GM19467 (cell line): Measurements from ENCODE around the gene CDC20.
A peak's percentile ranks its signal among the peaks of the same experiment; 100 is the strongest.
"Not testable (repeated sequence)": the region's sequence is repeated elsewhere in the genome, so short reads cannot be mapped to it uniquely, and the experiment has no call there.

Experiments
- ATAC-seq: cut with Tn5 transposase; IDR thresholded peaks from one replicate; pipeline ENCODE4 v1.9.1; 2021; ENCODE audit warnings: mild to moderate bottlenecking, moderate library complexity; ENCODE audit not compliant: unreplicated experiment

CDC20 gene

GRCh38 chr1:43354471-43354870 is 4.3 kb upstream of the CDC20 start:
- ATAC-seq, result no peak

DNA sequence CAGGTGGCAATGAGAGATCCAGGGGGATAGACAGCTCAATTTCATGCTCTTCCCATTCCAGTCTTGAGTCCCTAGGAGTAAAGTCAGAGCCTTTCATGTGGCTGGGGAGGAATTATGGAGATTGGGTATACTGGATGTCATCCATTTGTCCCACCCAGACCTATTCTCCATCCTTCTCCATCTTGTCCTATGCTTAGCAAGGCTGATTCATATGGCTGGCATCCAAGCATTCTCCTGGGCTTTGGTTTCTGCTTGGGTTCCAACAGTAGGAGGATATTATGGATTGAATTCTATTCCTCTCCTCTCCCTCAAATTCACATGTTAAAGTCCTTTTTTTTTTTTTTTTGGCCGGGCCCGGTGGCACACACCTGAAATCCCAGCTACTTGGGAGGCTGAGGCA is 3.8 kb upstream of the CDC20 start:
- no peak for ATAC-seq

DNA sequence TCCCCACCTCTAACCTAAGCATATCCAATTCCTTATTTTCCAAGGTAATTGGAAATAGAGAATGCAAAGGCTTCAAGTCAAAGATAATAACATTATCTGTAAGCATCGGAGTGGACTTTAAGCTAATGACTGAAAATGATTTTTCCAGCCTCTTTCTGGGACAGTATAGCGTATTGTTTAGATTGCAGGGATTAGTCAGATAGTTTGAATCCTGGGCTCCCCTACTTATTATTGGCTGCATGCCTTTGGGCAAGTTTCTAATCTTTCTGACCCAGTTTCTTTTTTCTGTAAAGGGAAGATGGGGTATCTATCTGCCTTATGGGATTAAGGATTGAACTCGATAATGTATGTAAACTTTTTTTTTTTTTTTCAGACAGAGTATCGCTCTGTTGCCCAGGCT is 1.5 kb upstream of the CDC20 start:
- ATAC-seq, result no peak

GRCh38 chr1:43358121-43358745 is 548 bp upstream of the CDC20 start:
- ATAC-seq, result peak; percentile 8

DNA sequence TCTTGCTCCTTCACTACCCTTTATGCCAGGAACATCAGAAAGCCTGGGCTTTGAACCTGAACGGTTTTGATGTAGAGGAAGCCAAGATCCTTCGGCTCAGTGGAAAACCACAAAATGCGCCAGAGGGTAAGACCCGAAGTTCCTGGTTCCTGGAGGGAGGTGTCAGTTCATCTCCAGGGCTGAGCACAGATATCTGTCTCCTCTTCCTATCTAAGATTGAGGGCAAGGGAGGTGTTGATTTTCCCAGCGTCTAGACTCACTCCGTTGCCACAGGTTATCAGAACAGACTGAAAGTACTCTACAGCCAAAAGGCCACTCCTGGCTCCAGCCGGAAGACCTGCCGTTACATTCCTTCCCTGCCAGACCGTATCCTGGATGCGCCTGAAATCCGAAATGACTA is 915 bp downstream of the CDC20 start:
- ATAC-seq, result no peak

DNA sequence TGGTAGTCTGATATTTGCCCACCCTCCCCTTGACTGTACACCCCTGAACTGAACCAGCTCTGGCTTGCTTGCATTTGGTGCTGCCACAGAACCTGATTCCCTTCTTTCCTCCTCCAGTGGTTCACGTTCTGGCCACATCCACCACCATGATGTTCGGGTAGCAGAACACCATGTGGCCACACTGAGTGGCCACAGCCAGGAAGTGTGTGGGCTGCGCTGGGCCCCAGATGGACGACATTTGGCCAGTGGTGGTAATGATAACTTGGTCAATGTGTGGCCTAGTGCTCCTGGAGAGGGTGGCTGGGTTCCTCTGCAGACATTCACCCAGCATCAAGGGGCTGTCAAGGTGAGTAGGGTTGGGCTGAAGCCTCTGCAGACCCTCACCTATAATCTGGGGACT is 1.8 kb downstream of the CDC20 start:
- ATAC-seq, result no peak

DNA sequence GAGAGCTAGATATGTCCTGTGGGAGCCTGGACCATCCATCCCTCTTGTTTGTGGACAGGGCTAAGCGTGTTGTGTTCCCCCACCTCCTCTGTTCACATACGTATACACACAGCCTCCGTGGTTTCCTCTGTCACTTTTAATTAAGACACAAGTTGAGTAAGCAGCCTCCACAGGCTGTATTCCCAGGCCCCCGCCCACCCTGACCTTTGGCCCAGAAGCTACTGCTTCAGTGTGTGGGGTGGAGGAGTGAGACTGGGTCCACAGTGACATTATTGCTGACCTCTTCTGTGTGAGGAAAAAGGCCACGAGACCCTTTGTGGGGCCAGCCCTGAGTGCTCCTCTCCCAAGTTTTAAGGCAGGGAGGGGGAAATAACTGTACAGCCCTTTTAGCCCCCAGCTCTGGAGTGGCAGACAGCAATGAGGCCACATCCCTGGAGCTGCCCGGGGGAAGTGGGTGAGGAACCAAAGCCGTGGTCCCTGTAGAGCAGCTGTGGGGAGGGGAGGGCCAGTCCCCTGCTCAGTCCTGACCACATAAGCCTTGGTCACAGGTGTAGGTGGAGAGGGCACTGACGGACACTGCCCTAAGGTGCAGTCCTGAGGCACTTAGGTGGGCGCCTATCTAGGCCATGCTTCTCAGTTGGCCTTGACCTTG is 4.6 kb downstream of the CDC20 start:
- no peak for ATAC-seq

- ATAC-seq, result no peak
Observed at GRCh38 chr1:43363935-43364525, 5.2 kb downstream of the CDC20 start.

DNA sequence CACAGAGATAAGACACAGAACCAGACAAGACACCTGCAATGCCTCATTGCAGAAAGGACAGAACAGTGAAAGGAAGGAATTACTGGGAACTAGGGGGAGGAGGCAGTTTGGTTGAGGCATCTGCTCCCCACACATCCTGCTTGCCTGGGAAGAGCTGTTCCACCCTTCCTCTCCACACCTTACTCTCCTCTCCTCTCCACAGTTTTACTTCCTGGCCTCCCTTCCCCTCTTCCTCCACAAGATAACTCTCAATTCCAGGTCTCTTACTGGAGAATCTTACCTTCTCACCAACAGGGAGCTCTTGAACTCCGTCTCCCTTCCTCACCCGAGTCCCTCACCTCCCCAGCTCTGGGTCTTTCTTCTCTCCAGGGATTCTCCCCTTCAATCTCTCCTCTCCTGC is 6.9 kb downstream of the CDC20 start:
- no peak for ATAC-seq

DNA sequence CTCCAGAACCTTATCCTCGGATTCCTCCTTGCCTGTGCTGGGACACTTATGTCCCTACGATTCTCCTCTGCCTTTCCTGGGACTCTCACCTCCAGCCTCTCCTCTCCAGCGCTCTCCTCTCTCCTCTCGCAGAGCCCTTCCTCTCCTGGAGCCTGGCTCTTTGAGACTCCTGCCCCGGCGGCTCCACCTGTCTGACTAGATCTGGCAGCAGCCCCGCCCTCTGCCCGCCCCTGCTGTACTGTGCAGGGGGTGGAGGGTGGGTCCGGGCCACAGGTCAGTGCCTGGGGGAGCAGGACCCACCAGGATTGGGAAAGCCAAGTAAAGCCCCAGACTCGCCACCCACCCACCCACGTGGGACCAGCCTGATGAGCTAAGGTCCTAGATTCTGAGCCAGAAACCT is 7.4 kb downstream of the CDC20 start:
- ATAC-seq, result no peak

- no peak for ATAC-seq
Observed at GRCh38 chr1:43366601-43367025, 7.8 kb downstream of the CDC20 start.

GRCh38 chr1:43367026-43367903 is 8.5 kb downstream of the CDC20 start:
- peak; percentile 34 for ATAC-seq

GRCh38 chr1:43367904-43368645 is 9.3 kb downstream of the CDC20 start, which contains the start of gene ELOVL1:
Gene ELOVL1, minus strand, starts transcription at chr1:43368011. Its CDS starts 2,402 bp downstream, at chr1:43365609.
- ATAC-seq, result peak; percentile 66

DNA sequence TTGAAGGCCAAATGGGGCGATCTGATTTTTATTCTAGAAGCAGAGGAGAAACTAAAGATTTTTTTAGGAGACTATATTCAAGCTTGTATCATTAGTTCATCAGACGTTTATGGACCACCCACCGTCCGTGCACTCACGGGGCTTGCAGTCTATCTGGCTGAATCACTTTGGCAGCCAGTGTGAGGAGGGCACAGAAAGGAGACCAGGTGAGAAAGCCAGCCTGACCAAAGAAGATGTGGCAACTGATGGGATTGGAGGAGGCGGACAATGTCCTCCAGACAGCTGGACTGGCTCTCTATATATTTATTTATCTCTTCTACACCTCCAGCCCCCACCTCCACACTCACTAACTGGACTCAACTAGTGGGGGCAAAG is 9.9 kb downstream of the CDC20 start:
- no peak for ATAC-seq

DNA sequence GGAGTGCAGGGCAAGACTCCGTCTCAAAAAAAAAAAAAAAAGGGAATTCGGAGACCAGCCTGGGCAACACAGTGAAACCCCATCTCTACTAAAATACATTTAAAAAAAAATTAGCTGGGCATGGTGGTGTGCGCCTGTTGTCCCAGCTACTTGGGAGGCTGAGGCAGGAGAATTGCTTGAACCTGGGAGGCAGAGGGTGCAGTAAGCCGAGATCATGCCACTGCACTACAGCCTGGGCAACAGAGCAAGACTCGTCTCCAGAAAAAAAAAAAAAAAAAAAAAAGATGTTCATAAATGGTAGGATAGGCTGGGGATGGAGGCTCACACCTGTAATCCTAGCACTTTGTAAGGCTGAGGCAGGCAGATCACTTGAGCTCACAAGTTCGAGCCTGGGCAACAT is 11.0 kb downstream of the CDC20 start:
- ATAC-seq, result not testable (repeated sequence)

GRCh38 chr1:43370564-43370963 is 11.8 kb downstream of the CDC20 start:
- ATAC-seq, result no peak

GRCh38 chr1:43372172-43372571 is 13.4 kb downstream of the CDC20 start:
- ATAC-seq, result no peak

GRCh38 chr1:43373066-43373940 is 14.5 kb downstream of the CDC20 start:
- no peak for ATAC-seq

- no peak for ATAC-seq
Observed at GRCh38 chr1:43376723-43377235, 18.0 kb downstream of the CDC20 start.

GRCh38 chr1:43377831-43378230 is 19.1 kb downstream of the CDC20 start:
- no peak for ATAC-seq
